K562 (cell line): ENCODE measurements around the gene DEK. TPM values are rescaled to one million over a fixed set of nuclear protein-coding genes. Genes with fewer than 3 reads are reported as not detected.

Experiments
- DPF2 ChIP-seq: fragments of 450-650 bp; IDR thresholded peaks from 2 replicates; pipeline ENCODE4 v1.6.1; 2016
- FOXM1 ChIP-seq, 2 experiments: fragments of 450-650 bp in 1 of 2; sonication (generic) in 1 of 2; formaldehyde crosslinking in 1 of 2; IDR thresholded peaks; 2 replicates each; pipeline versions ENCODE4 v1.6.1 to v1.9.0; 2017 to 2022; ENCODE audit warnings: low read depth in 2 of 2, mild to moderate bottlenecking in 2 of 2, missing genetic modification reagents in 1 of 2, moderate library complexity in 1 of 2
- POLR2H ChIP-seq: IDR thresholded peaks from 2 replicates; pipeline ENCODE4 v1.6.1; 2016; ENCODE audit warnings: missing genetic modification characterization, low read depth, mild to moderate bottlenecking, control low read depth, missing compliant biosample characterization, moderate library complexity
- RREB1 ChIP-seq: fragments of 250-450 bp; sonication (Bioruptor Pico); IDR thresholded peaks from 2 replicates; pipeline ENCODE4 v1.4.0; 2020
- SMARCC2 ChIP-seq: fragments of 450-650 bp; IDR thresholded peaks from 2 replicates; pipeline ENCODE4 v1.6.1; 2017; ENCODE audit warnings: antibody characterized with exemption, moderate library complexity, mild to moderate bottlenecking, low read depth
- ZBTB11 ChIP-seq, 3 experiments: fragments of 200-800 bp in 1 of 3; fragments of 250-450 bp in 1 of 3; fragments of 450-650 bp in 1 of 3; sonication (Bioruptor Pico) in 1 of 3; sonication (Bioruptor generic) in 1 of 3; formaldehyde crosslinking in 1 of 3; IDR thresholded peaks; 2 replicates each; pipeline versions ENCODE4 v1.6.1 to v1.8.0; 2016 to 2022; ENCODE audit warnings: mild to moderate bottlenecking in 2 of 3, missing genetic modification characterization in 2 of 3, missing compliant biosample characterization in 1 of 3, moderate library complexity in 1 of 3
- ZBTB40 ChIP-seq, 2 experiments: fragments of 450-650 bp in 1 of 2; sonication (generic) in 1 of 2; formaldehyde crosslinking in 1 of 2; IDR thresholded peaks; 2 replicates each; pipeline versions ENCODE4 v1.7.1 to v1.9.0; 2016 to 2022; ENCODE audit warnings: inconsistent platforms in 1 of 2, mild to moderate bottlenecking in 1 of 2, missing genetic modification reagents in 1 of 2
- polyA plus RNA-seq, 8 experiments: library from polyadenylated mRNA; depleted of rRNA in 4 of 8; stranded (reverse) in 5 of 8; unstranded in 3 of 8; fragments of >200 nt; fragmentation: Nextera tagmentation in 2 of 8; fragmentation: Illumina TruSeq in 1 of 8; extraction: Ambion mirVana in 2 of 8; extraction: Trizol in 1 of 8; gene quantifications; 2 replicates each; pipeline versions ENCODE4 v1.2.1 to v1.2.3, GENCODE V29; 2011 to 2014; ENCODE audit warnings: inconsistent platforms in 1 of 8, missing spikeins in 1 of 8
- total RNA-seq, 7 experiments: library from RNA; depleted of rRNA in 6 of 7; stranded (reverse); fragments of >200 nt in 6 of 7; fragmentation: Illumina TruSeq in 2 of 7; extraction: Trizol in 2 of 7; gene quantifications; 2 replicates each; pipeline versions ENCODE4 v1.2.1 to v1.2.3, GENCODE V29; 2011 to 2021; ENCODE audit warnings: low replicate concordance in 1 of 7

The DEK gene
- total and polyA plus RNA-seq, 9 of the 15 experiments (the other 6 are each of a cell fraction or from before 2014, with no cell fraction given): 82.3 to 338 (median 184) TPM

GRCh38 chr6:18264923-18265377 is 620 bp upstream of the DEK start (continued):
- TF ChIP-seq RREB1 (CRISPR knock-in tag) (0 out of 2 replicates have a peak, but pooled peaks have one; percentile 3), POLR2H (tag) (peak; percentile 27; the same call in 1 of the 2 replicates), SMARCC2 (no peak), FOXM1 (IDR thresholded peaks at IDR 0.05; ENCODE audit: low read depth) (no peak), FOXM1 (CRISPR knock-in tag; IDR thresholded peaks at IDR 0.05; ENCODE audit: low read depth) (0 out of 2 replicates have a peak, but pooled peaks have one; percentile 19), ZBTB40 (IDR thresholded peaks at IDR 0.05) (peak; percentile 66), ZBTB40 (CRISPR knock-in tag; IDR thresholded peaks at IDR 0.05) (no peak), ZBTB11 (CRISPR knock-in tag; IDR thresholded peaks at IDR 0.05) (0 out of 6 replicates have a peak, but pooled peaks of 1 of the 3 experiments have one; percentile 14), DPF2 (peak; percentile 41; the same call in 1 of the 2 replicates)
